Measurements from ENCODE around the gene RXFP1. TPM values are rescaled to one million over a fixed set of nuclear protein-coding genes. Genes with fewer than 3 reads are reported as not detected.

Gene RXFP1
- total RNA-seq, 2 donors from 2014 or later: not detected

DNA sequence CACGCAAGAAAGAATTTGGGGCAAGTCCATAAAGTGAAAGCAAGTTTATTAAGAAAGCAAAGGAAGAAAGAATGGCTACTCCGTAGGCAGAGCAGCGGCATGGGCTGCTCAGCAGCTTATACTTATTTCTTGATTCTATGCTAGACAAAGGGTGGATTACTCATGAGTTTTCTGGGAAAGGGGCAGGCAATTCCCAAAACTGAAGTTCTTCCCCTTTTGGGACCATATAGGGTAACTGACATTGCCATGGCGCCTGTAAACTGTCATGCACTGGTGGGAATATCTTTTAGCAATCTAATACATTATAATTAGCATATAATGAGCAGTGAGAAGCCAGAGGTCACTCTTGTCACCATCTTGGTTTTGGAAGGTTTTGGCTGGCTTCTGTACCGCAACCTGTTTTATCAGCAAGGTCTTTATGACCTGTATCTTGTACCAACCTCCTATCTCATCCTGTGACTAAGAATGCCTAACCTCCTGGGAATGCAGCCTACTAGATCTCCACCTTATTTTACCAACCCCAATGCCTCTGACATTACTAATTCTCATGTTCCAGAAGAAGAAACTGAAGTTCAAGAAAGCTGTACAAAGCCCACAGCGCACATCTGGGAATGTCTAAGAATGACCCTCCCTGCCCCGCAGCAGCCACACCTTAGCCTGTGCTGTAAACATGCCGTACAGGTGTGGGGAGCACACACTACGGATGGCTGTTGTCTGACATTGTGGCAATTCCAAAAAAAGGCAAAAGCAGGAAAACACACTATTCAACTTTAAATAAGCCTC lies 18.6 kb downstream of the RXFP1 start:
- ATAC-seq: no peak
- H3K4me3 ChIP-seq: no peak overlapping the region
- H3K4me1 ChIP-seq: no peaks in the 10 kb centered on the region
- TF ChIP-seq, protein P1, sequence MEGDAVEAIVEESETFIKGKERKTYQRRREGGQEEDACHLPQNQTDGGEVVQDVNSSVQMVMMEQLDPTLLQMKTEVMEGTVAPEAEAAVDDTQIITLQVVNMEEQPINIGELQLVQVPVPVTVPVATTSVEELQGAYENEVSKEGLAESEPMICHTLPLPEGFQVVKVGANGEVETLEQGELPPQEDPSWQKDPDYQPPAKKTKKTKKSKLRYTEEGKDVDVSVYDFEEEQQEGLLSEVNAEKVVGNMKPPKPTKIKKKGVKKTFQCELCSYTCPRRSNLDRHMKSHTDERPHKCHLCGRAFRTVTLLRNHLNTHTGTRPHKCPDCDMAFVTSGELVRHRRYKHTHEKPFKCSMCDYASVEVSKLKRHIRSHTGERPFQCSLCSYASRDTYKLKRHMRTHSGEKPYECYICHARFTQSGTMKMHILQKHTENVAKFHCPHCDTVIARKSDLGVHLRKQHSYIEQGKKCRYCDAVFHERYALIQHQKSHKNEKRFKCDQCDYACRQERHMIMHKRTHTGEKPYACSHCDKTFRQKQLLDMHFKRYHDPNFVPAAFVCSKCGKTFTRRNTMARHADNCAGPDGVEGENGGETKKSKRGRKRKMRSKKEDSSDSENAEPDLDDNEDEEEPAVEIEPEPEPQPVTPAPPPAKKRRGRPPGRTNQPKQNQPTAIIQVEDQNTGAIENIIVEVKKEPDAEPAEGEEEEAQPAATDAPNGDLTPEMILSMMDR (IDR thresholded peaks at IDR 0.05): no peak
- TF ChIP-seq POLR2A (IDR thresholded peaks at IDR 0.05): no peak
- no peak for DNase-seq
- no peaks in the 10 kb centered on the region for H3K36me3 ChIP-seq (replicated peaks in 1 of 2; ENCODE audit: insufficient read depth in 1 of 2, low read depth in 2 of 2)
- H3K9me3 ChIP-seq: no peaks in the 10 kb centered on the region
- 70 to 72% methylated on average over 9 of the region's 9 CpGs for WGBS, 2 donors
- H3K27me3 ChIP-seq: no peaks in the 10 kb centered on the region
- intact Hi-C loops (cut with DNase I): no loop called here
- H3K27ac ChIP-seq: no peak overlapping the region

DNA sequence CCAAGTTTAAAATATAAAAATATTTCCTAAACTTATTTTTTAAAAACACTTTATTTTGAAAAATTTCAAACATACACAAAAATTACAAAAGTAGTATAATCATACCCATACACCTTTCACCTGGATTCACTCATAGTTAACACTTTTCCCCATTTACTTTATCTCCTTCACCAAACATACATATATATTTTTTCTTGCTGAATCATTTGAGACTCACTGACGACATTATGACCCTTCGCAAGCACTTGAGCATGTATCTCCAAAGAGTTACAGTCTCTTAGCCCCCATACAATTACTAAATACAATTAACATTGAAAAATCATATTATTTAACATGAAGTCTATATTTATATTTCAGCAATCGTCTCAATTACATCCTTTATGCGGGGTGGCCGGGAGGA lies 19.8 kb downstream of the RXFP1 start:
- intact Hi-C loops (cut with DNase I): no loop called here
- WGBS, 2 donors: 68 to 79% methylated on average over 5 of the region's 5 CpGs
- Histone ChIP-seq H3K4me1 (no peaks in the 10 kb centered on the region), H3K36me3 (replicated peaks in 1 of 2; ENCODE audit: insufficient read depth in 1 of 2, low read depth in 2 of 2) (no peaks in the 10 kb centered on the region), H3K27ac (no peak overlapping the region), H3K27me3 (no peaks in the 10 kb centered on the region), H3K4me3 (no peak overlapping the region), H3K9me3 (no peaks in the 10 kb centered on the region)
- no peak for ATAC-seq
- no peak for TF ChIP-seq POLR2A (IDR thresholded peaks at IDR 0.05)
- TF ChIP-seq, protein P1 (IDR thresholded peaks at IDR 0.05): no peak
- DNase-seq: no peak

DNA sequence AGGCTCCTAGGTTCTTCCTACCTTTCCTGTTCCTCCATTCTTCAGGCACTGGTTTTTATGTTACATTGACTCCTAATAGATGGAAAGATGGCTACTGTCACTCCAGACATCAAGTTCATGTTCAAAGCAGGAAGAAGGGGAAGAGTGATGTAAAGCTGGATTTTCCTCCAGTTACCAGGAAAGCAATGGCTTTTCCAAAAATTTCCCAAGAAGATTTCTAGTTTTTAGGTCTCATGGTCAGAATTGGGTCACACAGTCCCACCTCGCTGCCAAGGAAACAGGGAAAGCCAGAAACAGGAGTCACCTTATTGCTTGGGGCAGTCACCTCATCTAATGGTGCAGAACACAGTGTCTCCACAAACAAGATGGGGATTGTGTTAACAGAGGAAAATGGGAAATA lies 21.5 kb downstream of the RXFP1 start:
- no peak for ATAC-seq
- 57 to 84% methylated on average over 1 of the region's 1 CpG for WGBS, 2 donors

DNA sequence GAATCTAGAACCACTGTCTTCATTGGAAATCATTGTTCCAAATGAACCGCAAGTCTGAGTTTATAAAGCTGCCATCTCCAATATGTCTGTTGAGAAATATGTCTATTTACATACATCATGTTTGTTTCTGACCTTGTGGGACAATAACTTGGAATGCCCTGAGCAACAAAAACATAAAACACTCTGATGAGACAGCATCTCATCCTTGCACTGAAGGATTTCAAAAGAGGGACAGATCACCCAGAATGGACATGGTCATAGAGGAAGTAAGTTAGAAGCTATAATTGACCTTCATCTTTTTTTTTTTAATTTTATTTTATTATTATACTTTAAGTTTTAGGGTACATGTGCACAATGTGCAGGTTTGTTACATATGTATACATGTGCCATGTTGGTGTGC lies 22.5 kb downstream of the RXFP1 start:
- no peaks in the 10 kb centered on the region for H3K36me3 ChIP-seq (replicated peaks in 1 of 2; ENCODE audit: insufficient read depth in 1 of 2, low read depth in 2 of 2)
- H3K27me3 ChIP-seq: no peaks in the 10 kb centered on the region
- WGBS, 2 donors: 89 to 92% methylated on average over 1 of the region's 1 CpG

More for the DNA sequence above, 21.5 kb downstream of the RXFP1 start:
- Histone ChIP-seq H3K27ac (no peak overlapping the region), H3K36me3 (replicated peaks in 1 of 2; ENCODE audit: insufficient read depth in 1 of 2, low read depth in 2 of 2) (no peaks in the 10 kb centered on the region), H3K4me1 (no peaks in the 10 kb centered on the region), H3K4me3 (no peak overlapping the region), H3K27me3 (no peaks in the 10 kb centered on the region), H3K9me3 (no peaks in the 10 kb centered on the region)
- TF ChIP-seq, protein P1 (IDR thresholded peaks at IDR 0.05): no peak
- TF ChIP-seq POLR2A (IDR thresholded peaks at IDR 0.05): no peak
- intact Hi-C loops (cut with DNase I): no loop called here
- DNase-seq: no peak

More for the DNA sequence above, 22.5 kb downstream of the RXFP1 start:
- H3K4me3 ChIP-seq: no peak overlapping the region
- H3K4me1 ChIP-seq: no peaks in the 10 kb centered on the region
- DNase-seq (no peak), ATAC-seq (no peak)
- H3K9me3 ChIP-seq: no peaks in the 10 kb centered on the region
- no peak overlapping the region for H3K27ac ChIP-seq
- no peak for TF ChIP-seq POLR2A (IDR thresholded peaks at IDR 0.05)
- TF ChIP-seq, protein P1 (IDR thresholded peaks at IDR 0.05): no peak
- intact Hi-C loops (cut with DNase I): no loop called here

Measured in body of pancreas (tissue), 4 donors.